ENCODE measurements around the gene TNFRSF1A.
A peak's percentile ranks its signal among the peaks of the same experiment; 100 is the strongest.
"Not testable (repeated sequence)": the region's sequence is repeated elsewhere in the genome, so short reads cannot be mapped to it uniquely, and the experiment has no call there.

The TNFRSF1A gene

GRCh38 chr12:6356374-6356820 is 14.5 kb upstream of the TNFRSF1A start:
- DNase-seq (ENCODE audit: low read depth in 2 of 2): no peak

- DNase-seq (ENCODE audit: low read depth in 2 of 2): no peak
Measured at GRCh38 chr12:6355491-6356373, 13.9 kb upstream of the TNFRSF1A start.

- no peak for DNase-seq (ENCODE audit: low read depth in 2 of 2)
Measured at GRCh38 chr12:6354495-6355393, 12.9 kb upstream of the TNFRSF1A start.

GRCh38 chr12:6352193-6353173 is 10.6 kb upstream of the TNFRSF1A start:
- no peak for DNase-seq (ENCODE audit: low read depth in 2 of 2)

GRCh38 chr12:6351622-6352021 is 9.7 kb upstream of the TNFRSF1A start:
- no peak for DNase-seq (ENCODE audit: low read depth in 2 of 2)

- no peak for DNase-seq (ENCODE audit: low read depth in 2 of 2)
Measured at GRCh38 chr12:6347367-6348338, 5.8 kb upstream of the TNFRSF1A start.

- no peak for DNase-seq (ENCODE audit: low read depth in 2 of 2)
Measured at GRCh38 chr12:6346942-6347341, 5.1 kb upstream of the TNFRSF1A start.

- DNase-seq (ENCODE audit: low read depth in 2 of 2): no peak
Measured at GRCh38 chr12:6346235-6346832, 4.5 kb upstream of the TNFRSF1A start.

DNA sequence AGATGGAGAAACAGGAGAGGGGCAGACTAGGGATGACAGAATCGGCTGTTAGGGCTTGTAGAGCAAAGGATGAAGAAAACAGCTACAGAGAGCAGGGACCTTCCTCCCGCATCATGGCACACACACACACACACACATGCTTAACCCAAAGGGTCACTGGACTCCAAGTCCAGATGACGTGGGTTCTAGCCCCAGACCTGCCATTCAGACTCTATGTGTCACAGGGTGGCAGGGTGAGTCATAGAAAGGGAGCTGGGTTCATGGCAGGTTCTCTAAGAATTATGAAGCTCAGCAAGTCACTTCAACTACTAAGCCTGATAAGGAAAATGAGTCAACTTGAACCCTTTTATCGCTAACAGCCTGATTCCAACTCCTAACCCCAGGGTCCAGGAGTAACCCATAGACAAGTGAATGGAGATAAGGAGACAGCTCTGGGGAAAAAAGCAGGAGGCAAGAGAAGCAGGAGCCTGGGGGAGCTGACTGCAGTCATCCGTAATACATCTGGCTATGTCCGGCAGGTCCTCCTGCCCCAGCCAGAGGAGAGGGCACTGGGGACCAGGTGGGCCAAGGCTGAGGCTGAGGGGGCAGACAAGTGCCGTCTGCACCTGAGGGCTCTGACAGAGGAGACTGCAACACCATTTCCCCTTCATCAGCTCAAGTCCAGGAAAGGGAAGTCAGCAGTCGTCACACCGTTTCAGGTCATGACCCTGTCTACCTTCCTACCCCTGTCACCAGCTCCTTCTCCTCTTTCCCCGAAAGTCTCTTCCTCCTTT is 3.6 kb upstream of the TNFRSF1A start:
- peak in 1 of 2 experiments; percentile 32 for DNase-seq (ENCODE audit: low read depth in 2 of 2)

DNA sequence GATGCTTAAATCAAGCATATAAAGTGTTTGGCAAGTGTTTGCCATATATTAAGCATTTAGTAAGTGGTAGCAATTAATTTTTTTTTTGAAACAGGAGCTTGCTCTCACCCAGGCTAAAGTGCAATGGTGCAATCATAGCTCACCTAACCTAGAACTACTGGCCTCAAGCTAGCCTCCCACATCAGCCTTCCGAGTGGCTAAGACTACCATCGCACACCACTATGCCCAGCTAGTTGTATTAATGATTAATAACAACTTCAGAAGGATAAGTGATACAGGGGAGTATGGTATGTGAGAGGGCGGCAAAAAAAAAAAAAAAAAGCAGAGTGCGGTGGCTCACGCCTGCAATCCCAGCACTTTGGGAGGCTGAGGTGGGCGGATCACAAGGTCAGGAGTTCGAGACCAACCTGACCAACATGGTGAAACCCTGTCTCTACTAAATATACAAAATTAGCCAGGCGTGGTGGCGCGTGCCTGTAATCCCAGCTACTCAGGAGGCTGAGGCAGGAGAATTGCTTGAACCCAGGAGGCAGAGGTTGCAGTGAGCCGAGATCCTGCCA is 2.3 kb upstream of the TNFRSF1A start:
- DNase-seq (ENCODE audit: low read depth in 2 of 2): not testable (repeated sequence)

DNA sequence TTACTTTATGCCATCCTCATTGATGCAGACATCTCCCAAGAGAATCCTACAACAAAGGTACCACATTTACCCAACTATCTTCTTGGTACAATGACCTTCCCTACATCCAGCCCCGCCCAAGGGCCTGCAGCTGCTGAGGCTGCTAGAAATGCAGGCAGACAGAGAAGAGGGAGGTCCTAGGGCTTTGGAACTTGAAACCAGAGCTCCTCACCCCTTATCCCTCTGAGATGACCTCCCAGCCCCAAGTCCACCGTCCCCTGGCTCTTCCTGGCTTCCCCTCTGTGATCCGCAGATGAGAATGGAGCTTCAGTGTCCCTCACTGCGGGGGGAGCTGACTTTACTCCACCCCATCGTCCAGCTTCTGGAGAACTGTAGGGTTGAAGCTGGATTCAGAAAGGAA is 1.6 kb upstream of the TNFRSF1A start:
- DNase-seq (ENCODE audit: low read depth in 2 of 2): no peak

DNA sequence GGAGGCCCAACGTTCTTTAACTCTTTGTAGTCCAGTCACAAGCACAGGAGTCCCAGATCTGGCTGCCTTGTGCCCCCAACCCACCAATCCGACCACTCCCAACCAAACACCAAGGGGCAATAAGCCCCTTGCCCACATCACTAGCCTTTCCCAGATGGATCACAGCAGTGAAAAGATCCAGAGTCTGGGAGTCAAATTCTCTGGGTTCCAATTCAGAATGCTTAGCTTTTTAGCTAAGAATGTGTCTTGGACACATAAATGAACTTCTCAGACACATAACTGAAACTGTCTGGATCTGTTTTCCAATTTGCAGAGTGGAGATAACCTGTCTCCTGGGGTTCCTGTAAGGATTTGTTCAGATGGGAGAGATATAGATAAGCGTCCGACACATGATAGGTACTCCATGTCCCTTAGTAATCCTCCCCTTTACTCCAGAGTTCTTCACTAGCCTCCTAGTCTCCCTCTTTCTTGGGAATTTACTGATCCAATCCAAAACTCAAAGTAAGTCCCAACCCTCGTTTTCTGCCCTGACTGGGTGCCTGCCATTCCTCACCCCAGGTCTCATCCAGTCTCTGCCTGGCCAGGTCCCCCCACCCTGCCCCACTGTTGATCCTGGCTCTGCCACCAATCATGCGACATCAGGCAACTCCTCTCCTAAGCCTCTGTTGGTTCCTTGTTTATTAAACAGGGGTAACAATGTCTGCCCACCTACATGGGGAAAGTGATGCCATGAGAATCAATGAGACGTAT is 439 bp upstream of the TNFRSF1A start:
- DNase-seq (ENCODE audit: low read depth in 2 of 2): no peak

GRCh38 chr12:6340745-6341416 is 995 bp downstream of the TNFRSF1A start:
- DNase-seq (ENCODE audit: low read depth in 2 of 2): no peak

DNA sequence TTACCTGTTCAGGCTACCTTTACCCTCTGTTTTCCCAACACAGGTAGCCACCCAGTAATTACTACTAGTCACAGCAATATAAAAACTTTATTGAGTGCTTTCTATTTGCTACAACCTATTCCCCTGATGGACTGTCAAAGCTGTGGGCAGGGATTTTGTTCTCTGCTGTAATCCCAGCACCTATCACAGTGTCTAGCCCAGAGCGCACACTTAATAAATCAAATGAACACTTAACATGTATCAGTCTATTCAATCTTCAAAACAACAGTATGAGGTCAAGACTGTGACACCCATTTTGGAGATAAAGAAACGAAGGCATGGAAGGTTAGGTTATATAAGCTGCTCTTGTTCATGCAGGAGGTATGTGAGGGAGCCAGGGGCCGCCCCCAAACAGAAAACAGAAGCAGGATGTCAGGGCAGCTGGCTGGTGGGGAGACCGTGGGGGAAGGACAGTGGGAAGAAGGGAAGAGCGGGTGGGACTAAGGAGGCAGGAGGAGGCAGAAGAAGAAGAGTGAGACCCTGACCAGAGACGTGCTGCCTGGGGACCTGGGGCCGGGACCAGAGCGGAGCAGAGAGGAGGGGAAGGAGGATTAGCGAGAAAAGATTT is 1.7 kb downstream of the TNFRSF1A start:
- DNase-seq (ENCODE audit: low read depth in 2 of 2): no peak

- no peak for DNase-seq (ENCODE audit: low read depth in 2 of 2)
Measured at GRCh38 chr12:6338955-6339354, 2.9 kb downstream of the TNFRSF1A start.

GRCh38 chr12:6338536-6338935 is 3.3 kb downstream of the TNFRSF1A start:
- not testable (repeated sequence) for DNase-seq (ENCODE audit: low read depth in 2 of 2)

- DNase-seq (ENCODE audit: low read depth in 2 of 2): no peak
Measured at GRCh38 chr12:6337958-6338433, 3.9 kb downstream of the TNFRSF1A start.
